ENCODE data around the gene PLEKHH1. TPM values are rescaled to one million over a fixed set of nuclear protein-coding genes. Genes with fewer than 3 reads are reported as not detected.

PLEKHH1 gene
- total RNA-seq, 2 experiments from 2014 or later = 4.8 to 6.7 TPM

- no peak overlapping the region for H3K4me3 Mint-ChIP-seq
- peaks cover 4% of the 10 kb centered on the region for H3K27me3 Mint-ChIP-seq
- no peak for TF ChIP-seq CTCF (IDR thresholded peaks at IDR 0.05)
- H3K9me3 Mint-ChIP-seq = no peaks in the 10 kb centered on the region
- no peak for DNase-seq
- no peak for ATAC-seq
- intact Hi-C loops (cut with micrococcal nuclease) = no loop called here
- H3K4me1 Mint-ChIP-seq (ENCODE audit: low read depth) = peaks cover 24% of the 10 kb centered on the region
- ChIA-PET POLR2A (interaction anchor here (1.0 to 1.1 kb wide), 2 partner anchors 11 to 29 kb away, joined by 3 to 4 read pairs; no protein-coding TSS in a partner anchor), CTCF (interaction anchor here (1.1 to 6.0 kb wide), 7 partner anchors 9 to 188 kb away, joined by 3 to 32 read pairs (median 3); partner anchors contain the start of genes PLEKHH1 and TMEM229B)
- no peak overlapping the region for H3K27ac Mint-ChIP-seq
- H3K36me3 Mint-ChIP-seq (ENCODE audit: low read depth) = no peaks in the 10 kb centered on the region
Measured at GRCh38 chr14:67516676-67517075, 16.4 kb upstream of the PLEKHH1 start.

DNA sequence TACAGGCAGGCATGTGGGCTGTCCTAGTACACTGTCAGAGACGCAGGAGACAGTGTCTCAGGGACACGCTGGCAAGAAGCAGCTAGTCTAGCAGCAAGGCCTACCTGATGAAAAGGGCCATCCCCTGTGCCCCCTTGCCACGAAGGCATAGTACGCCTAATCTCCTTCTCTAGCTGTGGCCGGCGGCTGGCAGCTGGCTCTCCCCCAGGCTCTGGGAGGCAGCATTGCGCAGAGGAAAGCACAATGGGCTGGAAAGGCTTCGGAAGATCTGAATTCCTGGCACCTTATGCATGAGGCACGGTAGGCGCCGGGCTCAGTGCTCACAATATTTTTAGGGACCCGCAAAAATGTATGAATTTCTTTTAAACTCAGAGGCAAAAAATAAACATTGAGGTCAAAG is 16.0 kb upstream of the PLEKHH1 start:
- Mint-ChIP-seq H3K36me3 (ENCODE audit: low read depth) (no peaks in the 10 kb centered on the region), H3K9me3 (no peaks in the 10 kb centered on the region), H3K4me1 (ENCODE audit: low read depth) (peaks cover 24% of the 10 kb centered on the region), H3K4me3 (no peak overlapping the region), H3K27ac (no peak overlapping the region), H3K27me3 (peaks cover 4% of the 10 kb centered on the region)
- TF ChIP-seq CTCF (IDR thresholded peaks at IDR 0.05) = no peak
- ChIA-PET POLR2A (interaction anchor here (1.0 to 1.1 kb wide), 2 partner anchors 11 to 30 kb away, joined by 3 to 4 read pairs; no protein-coding TSS in a partner anchor), CTCF (interaction anchor here (1.1 to 6.0 kb wide), 7 partner anchors 9 to 187 kb away, joined by 3 to 32 read pairs (median 3); partner anchors contain the start of gene PLEKHH1)
- ATAC-seq (no peak), DNase-seq (no peak)
- intact Hi-C loops (cut with micrococcal nuclease) = no loop called here

- no peaks in the 10 kb centered on the region for H3K9me3 Mint-ChIP-seq
- no peak overlapping the region for H3K27ac Mint-ChIP-seq
- H3K36me3 Mint-ChIP-seq (ENCODE audit: low read depth) = no peaks in the 10 kb centered on the region
- DNase-seq (no peak), ATAC-seq (no peak)
- peaks cover 12% of the 10 kb centered on the region for H3K27me3 Mint-ChIP-seq
- CTCF ChIA-PET = interaction anchor here (0.9 to 3.9 kb wide), 3 partner anchors 8 to 93 kb away, joined by 4 to 32 read pairs (median 5); partner anchors contain the start of gene PLEKHH1
- intact Hi-C loops (cut with micrococcal nuclease) = no loop called here
- peaks cover 10% of the 10 kb centered on the region for H3K4me1 Mint-ChIP-seq (ENCODE audit: low read depth)
- POLR2A ChIA-PET = no interaction called here
- no peak overlapping the region for H3K4me3 Mint-ChIP-seq
- no peak for TF ChIP-seq CTCF (IDR thresholded peaks at IDR 0.05)
Measured at GRCh38 chr14:67519406-67519805, 13.7 kb upstream of the PLEKHH1 start.

GRCh38 chr14:67520482-67520881 is 12.6 kb upstream of the PLEKHH1 start:
- ATAC-seq = no peak
- H3K4me3 Mint-ChIP-seq = no peak overlapping the region
- CTCF ChIA-PET = interaction anchor here (0.9 to 1.2 kb wide), 2 partner anchors 11 to 93 kb away, joined by 3 to 5 read pairs; no protein-coding TSS in a partner anchor
- H3K4me1 Mint-ChIP-seq (ENCODE audit: low read depth) = peaks cover 10% of the 10 kb centered on the region
- no peak overlapping the region for H3K27ac Mint-ChIP-seq
- no peak for TF ChIP-seq CTCF (IDR thresholded peaks at IDR 0.05)
- DNase-seq = no peak
- no peaks in the 10 kb centered on the region for H3K36me3 Mint-ChIP-seq (ENCODE audit: low read depth)
- no peaks in the 10 kb centered on the region for H3K9me3 Mint-ChIP-seq
- intact Hi-C loops (cut with micrococcal nuclease) = no loop called here
- POLR2A ChIA-PET = interaction anchor here (0.6 kb wide), 1 partner anchor 848 kb away, joined by 3 read pairs; no protein-coding TSS in a partner anchor
- peaks cover 16% of the 10 kb centered on the region for H3K27me3 Mint-ChIP-seq

- Mint-ChIP-seq H3K36me3 (ENCODE audit: low read depth) (no peaks in the 10 kb centered on the region), H3K4me1 (ENCODE audit: low read depth) (no peaks in the 10 kb centered on the region), H3K4me3 (no peak overlapping the region), H3K9me3 (no peaks in the 10 kb centered on the region), H3K27me3 (peaks cover 20% of the 10 kb centered on the region), H3K27ac (no peak overlapping the region)
- intact Hi-C loops (cut with micrococcal nuclease) = no loop called here
- DNase-seq (no peak), ATAC-seq (no peak)
- no peak for TF ChIP-seq CTCF (IDR thresholded peaks at IDR 0.05)
- ChIA-PET POLR2A (no interaction called here), CTCF (no interaction called here)
Measured at GRCh38 chr14:67522270-67522669, 10.8 kb upstream of the PLEKHH1 start.
